Caki2 (cell line): ENCODE measurements around the gene DGCR2. TPM values are rescaled to one million over a fixed set of nuclear protein-coding genes. Genes with fewer than 3 reads are reported as not detected.

Experiments used
- DNase-seq: peaks from one replicate; pipeline ENCODE4 v3.0.0-alpha.2; 2015; ENCODE audit warnings: low read depth
- in situ Hi-C: cut with HindIII; loops from 2 replicates; pipeline ENCODE4 v1.10.0; 2016; ENCODE audit warnings: low sequenced_read_pairs, low pct_unique_long_range_greater_than_20kb, mixed read lengths
- total RNA-seq: library from RNA; depleted of rRNA; stranded (reverse); fragments of >200 nt; shearing (Covaris generic); gene quantifications from 2 replicates; pipeline ENCODE4 v1.2.3, GENCODE V29; 2014; ENCODE audit warnings: low replicate concordance

DGCR2 gene
- total RNA-seq, 1 experiment from 2014 or later, result 72.3 TPM

DNA sequence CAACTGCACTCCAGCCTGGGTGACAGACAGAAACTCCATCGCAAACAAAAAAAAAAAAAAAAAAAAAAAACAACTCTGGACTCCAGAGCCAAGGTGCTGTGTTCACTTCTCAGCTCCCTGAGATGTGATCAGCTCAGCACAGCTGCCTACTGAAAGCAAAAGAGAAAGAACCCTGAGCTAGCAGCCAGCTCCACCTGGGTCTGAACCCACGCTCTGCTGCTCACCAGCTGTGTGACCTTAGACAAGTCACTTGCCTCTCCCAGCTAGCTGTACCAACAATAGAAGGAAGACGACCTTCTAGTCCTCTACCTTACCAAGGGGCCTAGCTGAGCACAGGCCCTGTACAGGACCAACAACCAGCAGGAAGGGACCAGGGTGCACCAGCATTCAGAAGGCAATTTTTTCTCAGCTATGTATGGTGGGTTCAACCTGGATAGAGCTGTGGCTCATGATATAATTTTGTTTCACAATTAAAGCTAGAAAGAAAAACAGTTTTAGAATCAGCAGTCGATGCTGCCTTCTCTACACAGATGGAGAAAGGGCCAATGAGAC lies 3.8 kb downstream of the DGCR2 start:
- in situ Hi-C loops, result no loop called here
- no peak for DNase-seq

DNA sequence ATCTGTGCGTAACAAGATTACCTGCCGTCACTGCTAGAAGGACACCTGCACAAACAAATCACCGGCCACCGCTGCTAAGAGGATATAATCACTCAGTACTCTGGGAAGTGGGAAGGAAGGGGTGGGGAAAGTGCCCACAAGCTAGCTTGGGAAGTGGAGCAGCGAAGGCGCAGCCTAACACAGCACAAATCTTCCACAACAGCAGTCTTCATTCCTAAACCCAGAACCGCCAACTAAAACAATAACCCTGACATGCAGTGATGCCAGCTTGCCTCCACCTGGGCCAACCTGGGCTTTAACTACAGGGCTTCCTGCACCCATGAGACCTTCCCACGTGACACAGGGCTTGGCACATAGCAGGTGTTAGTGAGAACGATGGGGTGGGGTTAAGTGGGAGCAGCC lies 5.1 kb downstream of the DGCR2 start:
- DNase-seq, result no peak
- in situ Hi-C loops, result no loop called here

DNA sequence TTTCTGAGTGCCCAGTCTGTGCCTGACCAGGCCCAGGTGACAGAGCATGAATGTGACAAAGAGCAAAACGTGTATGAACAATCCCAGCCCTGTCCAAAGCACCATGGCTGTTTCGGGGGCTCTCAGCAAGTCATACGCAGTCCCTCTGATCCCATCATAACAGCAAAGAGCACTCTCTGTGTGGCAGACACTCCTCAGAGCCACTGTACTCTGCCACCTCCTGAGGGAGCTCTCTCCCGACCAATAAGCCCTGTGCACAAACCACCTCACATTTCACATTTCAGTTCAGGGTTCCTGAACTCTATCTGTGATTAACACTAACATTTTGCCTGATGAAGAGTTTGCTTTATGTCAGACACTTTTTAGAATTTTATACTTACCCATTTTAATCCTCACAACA lies 6.6 kb downstream of the DGCR2 start:
- in situ Hi-C loops, result no loop called here
- no peak for DNase-seq

DNA sequence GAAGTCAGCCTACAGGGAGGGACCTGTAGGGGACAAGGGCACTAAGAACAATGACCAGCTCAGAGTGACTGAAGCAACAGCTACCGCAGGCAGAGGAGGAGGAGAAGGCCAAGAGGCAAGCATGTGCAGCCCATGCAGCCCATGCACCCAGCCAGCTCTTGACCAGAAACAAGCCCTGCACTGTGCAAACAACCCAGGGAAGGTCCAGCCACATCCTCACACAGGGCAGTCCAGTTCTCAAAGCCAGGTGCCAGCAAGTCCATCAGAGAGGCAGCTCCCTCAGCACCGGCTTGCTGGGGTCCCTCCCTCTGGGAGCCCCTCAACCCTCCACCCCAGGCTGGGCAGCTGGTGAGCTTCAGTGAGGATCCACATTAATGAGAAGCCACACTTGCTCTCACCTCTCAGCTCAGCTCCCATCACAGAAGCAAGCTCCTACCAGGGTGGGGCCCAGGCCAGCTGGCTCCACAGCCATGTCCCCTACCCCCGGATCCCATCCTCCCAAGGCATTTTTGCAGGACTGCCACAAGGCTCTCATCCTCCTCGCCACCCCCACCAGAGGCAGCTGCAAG lies 7.1 kb downstream of the DGCR2 start:
- no peak for DNase-seq
- in situ Hi-C loops, result no loop called here

DNA sequence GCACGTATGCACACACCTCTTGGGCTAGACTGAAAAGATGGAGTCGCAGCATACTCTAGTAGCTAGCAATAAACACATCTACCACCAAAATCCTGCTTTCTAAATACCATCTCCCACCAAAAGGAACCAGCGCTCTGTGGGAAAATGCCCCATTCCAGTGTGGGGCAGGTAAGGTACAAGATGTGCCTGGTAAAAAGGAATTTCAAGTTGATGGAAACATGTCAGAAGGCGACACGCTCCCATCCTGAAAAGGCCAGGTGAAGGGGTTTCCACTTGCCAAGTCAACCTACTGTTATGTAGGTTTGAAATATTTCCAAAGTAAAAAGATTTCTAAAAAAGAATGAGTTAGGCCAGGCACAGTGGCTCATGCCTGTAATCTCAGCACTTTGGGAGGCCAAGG lies 8.8 kb downstream of the DGCR2 start:
- DNase-seq, result no peak
- in situ Hi-C loops, result no loop called here

DNA sequence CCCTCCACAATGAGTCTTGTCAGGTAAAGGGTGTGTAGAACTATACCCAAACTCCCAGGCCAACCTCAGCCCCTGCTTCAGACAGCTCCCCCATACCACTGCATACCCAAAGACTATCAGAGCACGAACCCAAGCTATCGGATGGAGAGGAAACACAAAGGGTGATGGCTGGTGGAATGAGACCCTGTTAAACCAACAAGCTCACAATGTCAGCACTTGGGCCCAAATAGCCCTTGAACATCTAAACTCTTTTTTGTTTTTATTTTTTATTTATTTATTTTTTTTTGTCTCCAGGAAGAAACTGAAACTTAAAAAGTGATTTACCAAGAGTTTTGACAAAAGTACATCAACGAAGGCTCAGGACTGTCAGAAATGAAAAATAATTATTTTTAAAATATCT lies 10.6 kb downstream of the DGCR2 start:
- in situ Hi-C loops, result no loop called here
- no peak for DNase-seq

DNA sequence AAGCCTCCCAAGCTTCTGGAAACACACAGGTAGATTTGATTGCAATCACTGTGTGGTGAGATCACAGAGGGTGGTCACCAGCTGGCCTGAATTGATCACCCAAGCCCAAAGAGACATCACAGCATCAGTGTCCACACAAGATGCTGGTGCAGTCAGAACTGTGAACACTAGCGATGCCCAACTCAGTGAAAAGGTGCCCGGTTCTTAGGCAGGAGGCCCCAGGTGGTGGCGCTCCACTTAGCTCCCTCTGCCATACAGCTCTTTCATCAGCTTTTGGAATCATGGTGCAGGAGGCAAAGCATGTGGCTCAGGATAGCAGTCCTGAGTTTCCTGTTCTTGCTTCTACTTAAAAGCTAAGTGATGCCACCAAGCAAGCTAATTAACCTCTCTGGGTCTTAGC lies 11.1 kb downstream of the DGCR2 start:
- no peak for DNase-seq
- in situ Hi-C loops, result no loop called here

DNA sequence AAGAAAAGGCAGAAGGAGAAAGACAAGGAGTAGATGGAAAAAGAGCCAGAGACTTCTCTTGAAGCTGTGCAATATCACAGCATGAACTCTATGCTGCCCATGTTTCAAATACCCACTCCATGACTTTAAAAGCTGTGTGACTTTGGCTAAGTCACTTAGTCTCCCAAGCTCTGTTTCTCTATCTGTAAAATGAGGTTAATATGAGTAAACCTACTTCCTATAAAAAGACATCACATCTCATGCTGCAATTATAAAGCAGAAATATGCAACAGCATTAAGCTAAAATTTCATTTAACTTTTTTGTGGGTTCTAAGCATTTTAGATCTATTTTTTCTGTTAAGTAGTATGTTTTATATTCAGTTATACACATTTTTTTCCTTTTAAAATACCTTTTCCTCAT lies 11.6 kb downstream of the DGCR2 start:
- no peak for DNase-seq
- in situ Hi-C loops, result no loop called here

DNA sequence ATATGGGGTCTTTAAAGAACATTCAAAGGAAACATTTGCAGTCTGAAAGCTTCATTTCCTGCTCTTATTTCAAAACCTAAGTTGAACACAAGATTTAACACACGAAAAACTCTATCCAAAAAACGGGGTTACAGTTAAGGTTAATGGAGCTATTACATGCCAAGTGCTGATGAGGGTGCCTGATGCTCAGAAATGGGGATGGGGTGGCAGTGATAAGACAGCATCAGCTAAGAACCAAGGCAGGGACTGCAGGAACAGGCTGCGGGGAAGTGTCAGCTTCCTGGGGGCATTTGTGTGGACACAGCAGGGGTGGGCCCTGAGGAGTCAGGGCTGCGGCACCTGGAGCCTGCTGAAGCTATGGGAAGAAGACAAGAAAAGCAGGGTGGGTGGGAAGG lies 12.2 kb downstream of the DGCR2 start:
- no peak for DNase-seq
- in situ Hi-C loops, result no loop called here

DNA sequence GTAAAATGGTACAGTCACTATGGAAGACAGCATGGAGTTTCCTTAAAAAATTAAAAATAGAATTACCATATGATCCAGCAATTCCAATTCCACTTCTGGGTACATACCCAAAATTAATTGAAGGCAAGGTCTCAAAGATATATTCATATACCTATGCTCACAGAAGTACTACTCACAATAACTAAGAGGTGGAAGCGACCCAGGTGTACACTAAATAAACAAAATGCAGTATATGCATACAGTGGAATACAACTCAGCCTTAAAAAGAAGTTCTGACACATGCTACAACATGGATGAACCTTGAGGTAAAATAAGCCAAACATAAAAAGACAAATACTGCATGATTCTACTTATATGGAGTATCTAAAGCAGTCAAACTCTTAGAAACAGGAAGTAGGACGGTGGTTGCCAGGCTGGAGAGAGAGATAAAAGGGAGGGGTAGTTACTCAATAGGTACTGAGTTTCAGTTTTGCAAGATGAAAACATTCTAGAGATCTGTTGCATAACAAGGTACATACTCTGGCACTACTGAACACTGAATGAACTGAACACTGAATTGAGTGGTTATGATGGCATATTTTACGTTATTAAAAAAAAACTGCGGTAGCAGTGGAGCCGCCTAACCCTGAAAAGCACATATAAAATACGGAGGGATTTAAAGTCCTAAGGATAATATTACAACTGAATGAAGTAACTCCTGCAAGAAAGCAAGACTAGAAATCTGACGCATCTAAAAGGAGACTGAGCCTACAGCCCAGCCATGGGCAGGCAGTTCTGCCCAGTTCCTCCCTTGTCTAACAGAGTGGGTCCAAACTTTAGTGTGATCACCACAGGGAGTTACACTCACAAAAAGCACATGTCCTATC lies 12.8 kb downstream of the DGCR2 start:
- DNase-seq, result no peak
- in situ Hi-C loops, result no loop called here

DNA sequence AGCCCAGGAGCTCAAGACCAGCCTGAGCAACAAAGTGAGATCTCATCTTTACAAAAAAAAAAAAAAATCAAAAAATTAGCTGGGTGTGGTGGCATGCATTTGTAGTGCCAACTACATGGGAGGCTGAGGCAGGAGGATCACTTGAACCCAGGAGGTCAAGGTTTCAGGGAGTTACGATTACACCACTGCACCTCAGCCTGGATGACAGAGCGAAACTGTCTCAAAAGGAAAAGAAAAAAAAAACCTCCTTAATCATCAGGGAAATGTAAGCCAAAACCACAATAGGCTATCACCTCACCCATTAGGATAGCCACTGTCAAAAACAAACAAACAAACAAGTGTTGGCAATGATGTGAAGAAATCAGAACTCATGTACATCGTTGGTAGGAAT lies 13.4 kb downstream of the DGCR2 start:
- DNase-seq, result no peak
- in situ Hi-C loops, result no loop called here

DNA sequence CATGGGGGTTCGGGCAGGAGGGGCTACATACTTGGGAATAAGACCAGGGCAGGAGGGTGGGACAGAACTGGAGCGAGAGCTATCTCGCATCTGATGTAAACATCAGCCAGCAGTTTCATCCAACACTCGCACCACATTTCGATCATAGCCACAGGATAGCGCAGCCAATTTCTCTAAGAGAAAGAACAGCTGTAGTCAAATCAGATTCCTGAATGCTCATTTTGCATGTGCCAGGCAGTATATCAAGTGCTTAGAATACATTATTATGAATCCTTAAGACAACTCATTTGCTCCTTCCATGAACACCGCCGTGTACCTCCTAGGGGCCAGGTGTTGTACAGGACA lies 14.5 kb downstream of the DGCR2 start:
- no peak for DNase-seq
- in situ Hi-C loops, result no loop called here

DNA sequence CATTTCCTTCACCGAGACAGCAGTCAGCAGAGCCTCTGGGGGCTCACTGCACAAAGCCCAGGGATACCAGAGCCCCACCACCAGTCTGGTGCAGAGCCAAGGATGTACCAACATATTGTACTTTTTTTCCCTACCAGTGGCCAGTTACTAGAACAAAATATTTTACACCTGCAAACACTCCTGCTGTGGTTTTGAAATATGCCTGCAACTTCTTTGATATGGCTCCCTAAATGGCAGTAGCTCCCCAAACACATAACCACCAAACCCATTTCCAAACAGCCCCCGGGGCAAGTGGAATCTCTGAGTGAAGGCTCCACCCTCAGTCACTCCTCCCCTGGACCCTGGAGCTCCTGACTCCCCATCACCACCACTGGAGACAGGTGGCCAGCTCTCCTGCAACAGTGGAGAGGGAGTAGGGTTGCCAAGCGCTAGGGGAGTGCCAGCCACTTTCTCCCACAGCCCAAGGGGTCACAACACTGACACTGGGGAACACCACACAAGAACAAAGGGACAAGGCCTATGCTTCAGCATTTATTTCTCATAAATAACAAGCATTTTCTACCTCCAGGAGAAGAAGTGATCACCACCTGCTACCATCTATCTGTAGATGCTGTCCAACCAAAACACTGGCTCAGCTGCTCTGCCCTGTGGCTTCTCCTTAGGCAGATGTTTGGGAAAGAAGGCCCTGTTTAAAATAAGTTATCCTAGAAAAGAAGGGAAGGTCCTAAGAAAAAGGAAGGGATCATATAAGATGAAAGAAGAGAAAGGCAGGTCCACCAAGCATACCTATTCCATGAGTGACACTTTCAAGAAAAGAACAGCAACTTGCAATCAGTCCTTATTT lies 15.1 kb downstream of the DGCR2 start:
- no peak for DNase-seq
- in situ Hi-C loops, result no loop called here

DNA sequence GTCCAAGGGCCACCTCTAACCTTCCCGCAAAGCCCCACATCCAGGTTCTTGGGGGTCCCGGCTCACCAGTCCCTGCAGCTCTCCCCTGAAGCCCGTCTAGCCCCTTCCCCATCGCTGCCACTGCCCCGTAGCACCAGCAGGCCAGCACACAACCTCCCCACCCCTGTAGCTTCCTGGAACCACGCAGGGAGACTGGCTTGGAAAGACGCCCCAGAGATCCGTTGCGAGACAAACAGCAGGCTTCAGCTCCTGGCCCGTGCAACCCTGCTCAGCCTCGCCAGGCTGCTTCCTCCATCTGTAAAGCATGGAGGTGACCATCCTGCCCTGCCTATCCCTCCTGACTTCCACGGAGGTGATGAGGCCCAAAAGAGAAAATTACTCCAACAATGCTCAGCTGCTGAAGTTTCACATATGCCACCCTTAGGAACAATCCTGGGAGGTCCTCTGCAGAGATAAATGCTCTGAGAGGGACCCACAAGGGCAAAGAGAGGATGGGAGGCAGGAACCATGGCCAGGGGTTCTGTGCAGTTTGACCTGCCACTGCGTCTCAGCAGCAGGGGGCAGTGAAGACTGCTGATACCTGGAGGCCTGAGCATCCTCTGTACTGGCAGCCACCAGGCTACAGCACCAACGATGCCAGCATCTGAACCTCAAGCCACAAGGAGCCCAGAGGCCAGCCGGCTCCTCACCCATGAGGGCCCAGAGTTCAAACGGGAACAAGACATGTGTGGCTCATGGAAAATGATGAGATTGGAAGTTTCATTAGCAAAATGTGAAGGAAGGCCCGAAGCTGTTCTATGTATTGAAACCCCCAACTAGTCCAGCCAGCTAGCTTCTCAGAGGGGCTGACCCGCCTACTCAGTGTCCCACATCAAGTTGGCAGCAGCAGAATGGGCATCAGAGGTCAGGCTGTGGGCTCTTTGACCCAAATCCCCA lies 16.1 kb downstream of the DGCR2 start:
- in situ Hi-C loops, result no loop called here
- no peak for DNase-seq

DNA sequence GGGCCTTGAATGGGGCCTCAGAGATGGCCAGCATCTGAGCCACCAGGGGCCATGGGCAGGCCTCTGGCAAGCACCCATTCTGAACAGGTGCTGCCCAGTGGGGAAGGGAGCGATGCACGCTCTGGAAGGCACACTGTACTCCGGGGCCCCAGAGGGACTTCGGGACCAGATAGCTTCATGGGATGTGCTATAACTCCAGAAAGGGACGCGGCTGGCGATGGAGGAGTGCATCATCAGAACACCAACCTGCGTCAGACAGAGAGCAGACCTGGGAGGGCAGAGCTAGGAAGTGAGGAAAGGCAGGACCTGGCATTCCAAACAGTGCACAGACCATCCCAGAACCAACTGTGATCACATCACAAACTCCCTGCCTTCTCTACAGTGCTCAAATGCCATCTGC lies 16.8 kb downstream of the DGCR2 start:
- no peak for DNase-seq
- in situ Hi-C loops, result no loop called here

DNA sequence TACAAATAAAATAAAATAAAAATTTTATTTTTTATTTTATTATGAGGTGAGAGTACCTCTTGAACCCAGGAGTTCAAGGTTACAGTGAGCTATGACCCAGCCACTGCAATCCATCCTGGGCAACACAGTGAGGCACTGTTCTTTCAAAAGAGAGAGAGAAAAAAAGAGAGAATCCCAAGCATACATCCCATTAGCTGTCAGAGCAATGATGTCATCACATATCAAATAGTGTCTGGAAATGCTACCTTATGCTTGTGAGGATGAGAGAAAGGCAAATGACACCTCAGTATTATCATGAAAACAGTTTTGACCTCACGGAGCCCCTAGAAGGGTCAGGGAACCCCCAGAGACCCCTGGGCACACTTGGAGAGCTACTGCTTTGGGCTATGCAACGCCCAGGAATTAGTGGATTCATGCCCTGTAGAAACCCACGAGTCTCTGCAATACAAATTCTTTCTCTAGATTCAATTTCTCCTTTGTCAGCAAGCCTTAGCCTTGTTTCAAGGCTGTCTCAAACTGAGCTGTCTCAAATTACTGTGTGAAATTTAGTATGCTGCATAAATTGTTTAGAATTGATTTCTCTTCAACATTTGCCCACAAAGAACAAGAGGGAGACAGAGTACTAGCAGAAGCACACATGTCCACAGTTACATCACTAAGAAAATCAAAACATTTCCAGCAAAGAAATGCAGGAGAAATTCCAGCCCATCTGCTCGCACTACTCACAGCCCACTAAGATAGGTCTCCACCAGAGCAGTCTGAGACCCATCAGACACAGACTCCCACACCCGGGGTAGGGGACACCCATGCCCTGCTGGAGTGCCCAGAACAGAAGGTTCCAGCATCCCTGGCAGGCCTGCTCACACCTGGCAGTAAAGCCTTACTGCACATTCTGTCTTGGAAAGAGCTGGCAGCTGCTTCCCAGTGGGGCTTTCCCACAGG lies 18.1 kb downstream of the DGCR2 start:
- in situ Hi-C loops, result no loop called here
- no peak for DNase-seq

DNA sequence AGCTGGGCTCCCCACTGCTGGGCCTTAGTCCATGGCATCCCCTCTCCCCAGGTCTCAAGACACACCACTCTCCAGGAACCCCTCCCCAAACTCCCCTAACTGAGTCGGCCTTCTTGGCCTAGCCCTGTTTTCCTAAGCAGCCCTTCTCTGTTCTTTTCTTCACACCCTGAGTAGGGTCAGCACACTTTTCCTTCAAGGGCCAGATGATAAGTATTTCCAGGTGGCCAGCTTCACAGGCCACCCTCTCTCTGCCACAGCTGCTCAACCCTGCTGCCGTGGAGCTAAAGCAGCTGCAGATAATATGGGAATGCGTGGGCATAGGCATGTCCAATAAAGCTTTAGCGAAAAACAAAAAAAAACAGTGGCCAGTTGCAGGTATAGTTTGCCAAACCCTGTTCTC lies 24.1 kb downstream of the DGCR2 start:
- in situ Hi-C loops, result no loop called here
- DNase-seq, result no peak
